ENCODE data around the gene ITPKB.

ITPKB gene

GRCh38 chr1:226626577-226626956 lies 112.5 kb downstream of the ITPKB start:
- in situ Hi-C loops (cut with HindIII; ENCODE audit: low pct_ligation_motif_present, low sequenced_read_pairs) = loop anchor here (25.0 kb wide), 2 partner anchors 211 to 811 kb away; no protein-coding TSS in a partner anchor
- Histone ChIP-seq H3K4me3 (ENCODE audit: low read depth, low read length) (no peak overlapping the region), H3K36me3 (replicated peaks) (no peaks in the 10 kb centered on the region), H3K27ac (no peak overlapping the region), H3K27me3 (replicated peaks) (no peaks in the 10 kb centered on the region)
- DNase-seq = peak; percentile 61
- TF ChIP-seq CTCF (IDR thresholded peaks at IDR 0.05; ENCODE audit: low read depth, low read length, missing control alignments) = peak; percentile 98

- no peaks in the 10 kb centered on the region for H3K27me3 ChIP-seq (replicated peaks)
- no peak overlapping the region for H3K27ac ChIP-seq
- in situ Hi-C loops (cut with HindIII; ENCODE audit: low pct_ligation_motif_present, low sequenced_read_pairs) = loop anchor here (25.0 kb wide), 2 partner anchors 211 to 811 kb away; no protein-coding TSS in a partner anchor
- TF ChIP-seq CTCF (IDR thresholded peaks at IDR 0.05; ENCODE audit: low read depth, low read length, missing control alignments) = no peak
- H3K36me3 ChIP-seq (replicated peaks) = no peaks in the 10 kb centered on the region
- H3K4me3 ChIP-seq (ENCODE audit: low read depth, low read length) = no peak overlapping the region
- no peak for DNase-seq
These were observed 113.1 kb downstream of the ITPKB start for GRCh38 chr1:226625832-226626576.

- Histone ChIP-seq H3K36me3 (replicated peaks) (no peaks in the 10 kb centered on the region), H3K27me3 (replicated peaks) (no peaks in the 10 kb centered on the region), H3K27ac (no peak overlapping the region), H3K4me3 (ENCODE audit: low read depth, low read length) (no peak overlapping the region)
- no peak for TF ChIP-seq CTCF (IDR thresholded peaks at IDR 0.05; ENCODE audit: low read depth, low read length, missing control alignments)
- no peak for DNase-seq
- in situ Hi-C loops (cut with HindIII; ENCODE audit: low pct_ligation_motif_present, low sequenced_read_pairs) = loop anchor here (25.0 kb wide), 2 partner anchors 212 to 812 kb away; no protein-coding TSS in a partner anchor
These were observed 113.8 kb downstream of the ITPKB start for GRCh38 chr1:226625326-226625725.

GRCh38 chr1:226624526-226624925 lies 114.6 kb downstream of the ITPKB start:
- TF ChIP-seq CTCF (IDR thresholded peaks at IDR 0.05; ENCODE audit: low read depth, low read length, missing control alignments) = no peak
- DNase-seq = peak; percentile 20
- in situ Hi-C loops (cut with HindIII; ENCODE audit: low pct_ligation_motif_present, low sequenced_read_pairs) = no loop called here
- H3K27ac ChIP-seq = no peak overlapping the region
- H3K4me3 ChIP-seq (ENCODE audit: low read depth, low read length) = no peak overlapping the region
- no peaks in the 10 kb centered on the region for H3K27me3 ChIP-seq (replicated peaks)
- H3K36me3 ChIP-seq (replicated peaks) = no peaks in the 10 kb centered on the region

- no peak overlapping the region for H3K4me3 ChIP-seq (ENCODE audit: low read depth, low read length)
- DNase-seq = no peak
- no peaks in the 10 kb centered on the region for H3K36me3 ChIP-seq (replicated peaks)
- no peaks in the 10 kb centered on the region for H3K27me3 ChIP-seq (replicated peaks)
- H3K27ac ChIP-seq = no peak overlapping the region
- in situ Hi-C loops (cut with HindIII; ENCODE audit: low pct_ligation_motif_present, low sequenced_read_pairs) = no loop called here
- TF ChIP-seq CTCF (IDR thresholded peaks at IDR 0.05; ENCODE audit: low read depth, low read length, missing control alignments) = no peak
These were observed 117.1 kb downstream of the ITPKB start for GRCh38 chr1:226622012-226622411.

- no peak overlapping the region for H3K4me3 ChIP-seq (ENCODE audit: low read depth, low read length)
- no peak for DNase-seq
- H3K36me3 ChIP-seq (replicated peaks) = no peaks in the 10 kb centered on the region
- no peaks in the 10 kb centered on the region for H3K27me3 ChIP-seq (replicated peaks)
- in situ Hi-C loops (cut with HindIII; ENCODE audit: low pct_ligation_motif_present, low sequenced_read_pairs) = no loop called here
- no peak overlapping the region for H3K27ac ChIP-seq
- no peak for TF ChIP-seq CTCF (IDR thresholded peaks at IDR 0.05; ENCODE audit: low read depth, low read length, missing control alignments)
These were observed 120.1 kb downstream of the ITPKB start for GRCh38 chr1:226619031-226619430.

Data from brain microvascular endothelial cell (primary cell).